Measurements from ENCODE around the gene ZNF608.

The ZNF608 gene

GRCh38 chr5:124764992-124765611, 18.7 kb upstream of the ZNF608 start:
- CTCF ChIA-PET: no interaction called here
- H3K4me3 Mint-ChIP-seq: no peak overlapping the region
- H3K27me3 Mint-ChIP-seq: no peaks in the 10 kb centered on the region
- H3K27ac Mint-ChIP-seq: no peak overlapping the region
- no peaks in the 10 kb centered on the region for H3K36me3 Mint-ChIP-seq
- no peaks in the 10 kb centered on the region for H3K4me1 Mint-ChIP-seq
- peaks cover 5% of the 10 kb centered on the region for H3K9me3 Mint-ChIP-seq
- DNase-seq: no peak

DNA sequence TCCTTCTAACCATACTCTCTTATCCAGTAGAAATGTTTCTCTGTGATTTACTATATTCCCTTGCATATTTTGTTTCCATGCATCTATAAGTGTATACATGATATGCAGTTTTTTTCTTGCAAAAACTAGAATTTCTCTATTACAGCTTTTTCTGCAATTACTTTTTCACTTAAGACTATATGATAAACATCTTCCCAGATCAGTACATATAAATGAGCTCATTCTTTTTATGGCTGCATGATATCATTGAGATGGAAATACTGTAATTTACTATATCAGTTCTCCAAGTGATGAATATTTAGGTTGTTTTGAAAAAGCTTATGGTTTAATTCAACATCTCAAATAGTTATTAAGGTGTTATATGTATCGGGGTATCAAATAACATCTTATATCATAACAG, 18.1 kb upstream of the ZNF608 start:
- H3K27ac Mint-ChIP-seq: no peak overlapping the region
- H3K27me3 Mint-ChIP-seq: no peaks in the 10 kb centered on the region
- no peaks in the 10 kb centered on the region for H3K36me3 Mint-ChIP-seq
- H3K4me1 Mint-ChIP-seq: no peaks in the 10 kb centered on the region
- no peak overlapping the region for H3K4me3 Mint-ChIP-seq
- CTCF ChIA-PET: no interaction called here
- no peak for DNase-seq
- peaks cover 5% of the 10 kb centered on the region for H3K9me3 Mint-ChIP-seq

- H3K27me3 Mint-ChIP-seq: no peaks in the 10 kb centered on the region
- no peaks in the 10 kb centered on the region for H3K4me1 Mint-ChIP-seq
- no peak overlapping the region for H3K4me3 Mint-ChIP-seq
- CTCF ChIA-PET: no interaction called here
- H3K9me3 Mint-ChIP-seq: peaks cover 2% of the 10 kb centered on the region
- no peak for DNase-seq
- no peak overlapping the region for H3K27ac Mint-ChIP-seq
- H3K36me3 Mint-ChIP-seq: no peaks in the 10 kb centered on the region
Measured at GRCh38 chr5:124761010-124761409, 14.6 kb upstream of the ZNF608 start.

DNA sequence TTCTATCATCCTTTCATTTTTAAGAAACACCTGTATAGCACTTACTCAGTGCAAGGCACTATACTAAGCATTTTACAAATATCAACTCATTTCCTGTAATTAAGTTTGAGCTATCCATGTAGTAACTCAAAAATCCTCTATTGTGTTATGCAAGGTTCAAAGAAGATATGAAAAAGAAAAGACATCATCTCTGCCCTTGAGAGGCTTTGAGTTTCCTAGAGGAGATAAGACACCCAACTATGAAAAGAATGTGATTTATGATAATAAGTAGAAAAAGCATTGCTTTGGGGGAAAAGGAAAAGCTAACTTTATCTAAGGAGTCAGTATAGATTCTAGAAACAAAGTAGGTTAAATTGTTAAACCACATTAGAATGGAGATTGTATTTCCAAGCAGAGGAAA, 14.2 kb upstream of the ZNF608 start:
- H3K4me1 Mint-ChIP-seq: no peaks in the 10 kb centered on the region
- H3K9me3 Mint-ChIP-seq: peaks cover 2% of the 10 kb centered on the region
- no peak for DNase-seq
- CTCF ChIA-PET: no interaction called here
- no peak overlapping the region for H3K27ac Mint-ChIP-seq
- H3K4me3 Mint-ChIP-seq: no peak overlapping the region
- no peaks in the 10 kb centered on the region for H3K36me3 Mint-ChIP-seq
- no peaks in the 10 kb centered on the region for H3K27me3 Mint-ChIP-seq

DNA sequence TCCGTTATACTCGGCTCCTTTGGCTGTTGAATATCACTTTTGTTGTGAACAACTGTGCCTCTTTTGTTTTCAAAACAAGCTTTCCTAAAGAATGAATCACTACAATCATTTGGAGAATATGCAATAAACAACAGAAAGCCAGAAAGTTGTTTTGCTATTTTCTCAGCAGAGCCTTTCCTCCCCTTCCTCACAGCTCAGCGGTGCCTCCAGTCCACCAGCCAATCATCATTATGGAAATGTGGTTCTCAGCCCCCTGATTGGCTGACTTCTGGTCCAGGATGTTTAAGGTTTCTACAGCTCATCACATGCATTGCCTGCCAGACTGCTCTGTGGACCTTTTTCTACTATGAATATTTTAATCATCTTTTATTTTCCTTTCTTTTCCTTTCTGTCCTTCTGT, 9.1 kb upstream of the ZNF608 start:
- Mint-ChIP-seq H3K36me3 (no peaks in the 10 kb centered on the region), H3K9me3 (no peaks in the 10 kb centered on the region), H3K4me1 (no peaks in the 10 kb centered on the region), H3K4me3 (no peak overlapping the region), H3K27me3 (peaks cover 5% of the 10 kb centered on the region), H3K27ac (no peak overlapping the region)
- CTCF ChIA-PET: no interaction called here
- DNase-seq: no peak

DNA sequence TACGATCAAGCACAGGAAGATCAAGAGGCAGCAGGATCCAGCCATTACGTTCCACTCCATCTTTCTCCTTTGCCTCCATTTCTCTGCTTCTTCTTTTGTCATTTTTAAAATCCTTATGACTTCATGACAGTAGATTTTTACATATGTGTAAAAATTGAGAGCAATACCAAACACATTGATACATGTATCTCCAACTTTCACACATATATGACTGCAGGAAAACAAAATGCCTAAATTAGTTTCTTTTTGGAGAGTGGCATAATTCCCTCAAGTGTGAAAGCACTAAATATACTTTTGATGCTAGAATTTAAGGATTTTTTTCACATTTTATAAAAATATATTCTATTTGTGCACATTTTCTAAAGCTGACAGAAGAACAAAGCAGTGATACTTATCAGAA, 8.6 kb upstream of the ZNF608 start:
- H3K36me3 Mint-ChIP-seq: no peaks in the 10 kb centered on the region
- H3K27ac Mint-ChIP-seq: no peak overlapping the region
- H3K27me3 Mint-ChIP-seq: peaks cover 6% of the 10 kb centered on the region
- no peaks in the 10 kb centered on the region for H3K4me1 Mint-ChIP-seq
- no peak for DNase-seq
- no peak overlapping the region for H3K4me3 Mint-ChIP-seq
- no peaks in the 10 kb centered on the region for H3K9me3 Mint-ChIP-seq
- CTCF ChIA-PET: no interaction called here

DNA sequence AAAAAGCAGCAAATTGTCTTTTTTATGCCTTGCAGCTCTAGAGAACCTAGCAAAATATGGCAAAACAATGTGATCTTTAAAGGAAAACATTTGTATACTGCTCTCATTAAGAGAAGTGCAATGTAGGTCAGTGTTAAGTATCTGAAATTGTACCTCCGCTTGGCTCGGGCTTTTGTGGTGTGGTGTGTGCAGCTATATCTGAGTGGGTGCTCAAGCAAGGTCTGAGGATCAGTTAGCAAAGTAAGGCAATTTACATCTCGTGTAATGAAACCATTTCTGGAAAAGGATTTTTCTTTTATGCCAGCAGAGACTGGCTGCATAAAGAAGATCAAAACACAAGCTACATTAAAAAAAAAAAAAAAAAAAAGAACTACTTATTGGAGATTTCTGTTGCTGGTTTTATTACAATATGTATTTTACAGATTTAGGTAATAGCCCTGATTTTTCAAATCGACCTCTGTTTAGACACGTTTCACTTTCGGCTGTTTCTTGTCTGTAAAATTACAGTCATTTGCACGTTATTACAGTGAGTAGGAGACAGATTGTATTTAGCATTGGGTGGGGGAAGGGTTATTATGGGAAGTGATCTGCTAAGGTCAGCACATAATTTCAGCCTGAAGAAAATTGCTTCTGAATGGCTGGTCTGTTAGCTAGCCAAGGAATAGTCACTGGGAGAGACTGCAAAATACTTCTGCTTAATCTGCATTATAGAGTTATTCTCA, 7.9 kb upstream of the ZNF608 start:
- no peak for DNase-seq
- CTCF ChIA-PET: no interaction called here
- Mint-ChIP-seq H3K27me3 (peaks cover 6% of the 10 kb centered on the region), H3K27ac (no peak overlapping the region), H3K36me3 (no peaks in the 10 kb centered on the region), H3K9me3 (no peaks in the 10 kb centered on the region), H3K4me3 (no peak overlapping the region), H3K4me1 (no peaks in the 10 kb centered on the region)

DNA sequence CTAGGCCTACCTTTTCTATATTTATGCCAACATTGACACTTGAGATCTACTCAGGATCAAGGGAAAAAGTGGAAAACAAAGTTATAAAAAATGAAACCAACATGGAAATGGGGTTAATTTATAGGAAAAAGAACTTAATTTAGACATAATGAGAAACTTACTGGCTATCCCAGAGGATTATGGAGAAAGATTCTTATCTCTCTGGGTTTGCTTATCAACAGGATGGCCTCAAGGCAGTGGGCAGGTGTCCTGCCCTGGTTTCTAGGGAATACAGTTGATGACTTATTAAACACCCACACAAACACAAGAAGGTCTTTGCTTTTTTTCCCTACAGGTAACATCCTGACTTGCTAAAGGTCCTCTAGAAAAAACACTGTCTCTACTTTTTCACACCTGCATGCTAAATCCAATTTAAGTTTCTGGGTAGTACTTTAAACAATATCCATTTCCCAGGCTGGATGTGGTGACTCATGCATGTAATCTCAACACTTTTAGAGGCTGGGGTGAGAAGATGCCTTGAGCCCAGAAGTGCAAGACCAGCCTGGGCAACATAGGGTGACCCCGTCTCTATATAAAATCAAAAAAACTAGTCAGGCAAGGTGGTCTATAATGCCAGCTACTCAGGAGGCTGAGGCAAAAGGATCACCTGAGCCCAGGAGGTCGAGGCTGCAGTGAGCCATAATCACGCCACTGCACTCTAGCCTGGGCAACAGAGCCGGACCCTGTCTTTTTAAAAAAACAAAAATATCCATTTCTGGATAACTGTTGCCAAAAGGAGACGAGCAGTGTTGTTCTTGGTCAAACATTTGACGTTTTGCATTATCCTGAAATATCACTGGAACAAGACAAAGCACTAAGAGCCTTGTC, 6.6 kb upstream of the ZNF608 start:
- DNase-seq: no peak
- Mint-ChIP-seq H3K36me3 (no peaks in the 10 kb centered on the region), H3K27me3 (peaks cover 6% of the 10 kb centered on the region), H3K4me1 (no peaks in the 10 kb centered on the region), H3K27ac (no peak overlapping the region), H3K4me3 (no peak overlapping the region), H3K9me3 (no peaks in the 10 kb centered on the region)
- CTCF ChIA-PET: no interaction called here

DNA sequence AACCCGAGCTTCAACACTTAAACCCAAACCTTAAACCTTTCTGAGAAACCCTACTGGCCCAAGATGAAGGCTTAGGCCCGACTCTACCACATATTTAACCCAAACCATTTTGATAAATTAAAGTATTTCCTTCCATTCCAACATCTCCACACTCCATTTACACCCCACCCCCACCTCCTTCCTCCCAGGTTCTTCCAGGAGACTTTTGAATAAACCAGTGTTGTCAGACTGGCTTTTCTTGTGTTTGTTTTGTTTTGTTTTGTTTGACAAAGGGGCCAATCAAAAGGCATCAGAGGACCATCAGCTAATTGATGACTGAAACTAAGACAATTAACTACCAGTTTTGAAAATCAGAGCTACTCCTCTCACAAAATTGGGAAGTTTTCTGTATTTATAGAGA, 4.6 kb upstream of the ZNF608 start:
- peaks cover 2% of the 10 kb centered on the region for H3K36me3 Mint-ChIP-seq
- H3K4me1 Mint-ChIP-seq: peaks cover 4% of the 10 kb centered on the region
- CTCF ChIA-PET: no interaction called here
- no peaks in the 10 kb centered on the region for H3K9me3 Mint-ChIP-seq
- no peak for DNase-seq
- no peak overlapping the region for H3K4me3 Mint-ChIP-seq
- H3K27ac Mint-ChIP-seq: no peak overlapping the region
- peaks cover 6% of the 10 kb centered on the region for H3K27me3 Mint-ChIP-seq

- peaks cover 6% of the 10 kb centered on the region for H3K27me3 Mint-ChIP-seq
- H3K9me3 Mint-ChIP-seq: no peaks in the 10 kb centered on the region
- DNase-seq: no peak
- H3K4me1 Mint-ChIP-seq: peaks cover 4% of the 10 kb centered on the region
- no peak overlapping the region for H3K27ac Mint-ChIP-seq
- H3K36me3 Mint-ChIP-seq: peaks cover 2% of the 10 kb centered on the region
- H3K4me3 Mint-ChIP-seq: no peak overlapping the region
- CTCF ChIA-PET: no interaction called here
Measured at GRCh38 chr5:124748687-124749594, 2.5 kb upstream of the ZNF608 start.

- Mint-ChIP-seq H3K4me3 (no peak overlapping the region), H3K27ac (no peak overlapping the region), H3K36me3 (peaks cover 2% of the 10 kb centered on the region), H3K27me3 (peaks cover 6% of the 10 kb centered on the region), H3K4me1 (peaks cover 4% of the 10 kb centered on the region), H3K9me3 (no peaks in the 10 kb centered on the region)
- CTCF ChIA-PET: no interaction called here
- DNase-seq: no peak
Measured at GRCh38 chr5:124747791-124748686, 1.6 kb upstream of the ZNF608 start.

- peaks cover 6% of the 10 kb centered on the region for H3K27me3 Mint-ChIP-seq
- no peak overlapping the region for H3K4me3 Mint-ChIP-seq
- H3K27ac Mint-ChIP-seq: no peak overlapping the region
- H3K4me1 Mint-ChIP-seq: peaks cover 4% of the 10 kb centered on the region
- H3K36me3 Mint-ChIP-seq: peaks cover 2% of the 10 kb centered on the region
- no peaks in the 10 kb centered on the region for H3K9me3 Mint-ChIP-seq
- DNase-seq: no peak
- CTCF ChIA-PET: no interaction called here
Measured at GRCh38 chr5:124746916-124747790, 714 bp upstream of the ZNF608 start.

All from activated naive CD4-positive, alpha-beta T cell treated with anti-CD3 and anti-CD28 coated beads, Interleukin-2, amount 10 ng/mL, durations not matched to agents 7 days and 5 days (primary cell).